ENCODE results near the gene ZSCAN26.

DNA sequence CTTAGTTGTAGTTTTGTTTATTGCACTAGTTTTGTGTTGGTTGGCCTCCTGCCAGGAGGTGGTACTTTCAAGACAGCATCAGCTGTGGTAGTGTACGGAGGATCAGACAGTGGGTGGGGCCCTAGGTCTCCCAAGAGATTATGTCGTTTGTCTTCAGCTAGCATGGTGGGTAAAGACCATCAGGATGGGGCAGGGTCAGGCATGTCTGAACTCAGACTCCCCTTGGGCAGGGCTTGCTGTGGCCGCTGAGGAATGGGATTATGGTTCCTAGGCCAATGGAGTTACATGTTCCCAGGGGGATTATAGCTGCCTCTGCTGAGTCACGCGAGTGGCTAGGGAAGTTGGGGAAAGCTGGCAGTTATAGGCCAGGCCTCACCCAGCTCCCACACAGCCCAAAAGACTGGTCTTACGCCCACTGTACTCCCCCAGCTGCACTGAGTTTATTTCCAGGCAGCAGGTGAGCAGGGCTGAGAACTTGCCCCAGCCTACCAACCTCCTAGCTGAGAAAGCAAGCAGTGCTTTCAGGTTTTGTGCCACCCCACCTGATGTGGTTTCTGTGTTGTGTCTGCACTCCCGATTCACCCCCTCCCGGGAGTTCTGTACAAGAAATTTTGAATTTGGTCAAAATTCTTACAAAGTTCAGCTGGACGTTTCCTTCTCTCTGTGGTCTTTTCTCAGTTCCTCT lies 44.3 kb downstream of the ZSCAN26 start:
- no peak for TF ChIP-seq POLR2A (IDR thresholded peaks at IDR 0.05)
- TF ChIP-seq, protein P1, sequence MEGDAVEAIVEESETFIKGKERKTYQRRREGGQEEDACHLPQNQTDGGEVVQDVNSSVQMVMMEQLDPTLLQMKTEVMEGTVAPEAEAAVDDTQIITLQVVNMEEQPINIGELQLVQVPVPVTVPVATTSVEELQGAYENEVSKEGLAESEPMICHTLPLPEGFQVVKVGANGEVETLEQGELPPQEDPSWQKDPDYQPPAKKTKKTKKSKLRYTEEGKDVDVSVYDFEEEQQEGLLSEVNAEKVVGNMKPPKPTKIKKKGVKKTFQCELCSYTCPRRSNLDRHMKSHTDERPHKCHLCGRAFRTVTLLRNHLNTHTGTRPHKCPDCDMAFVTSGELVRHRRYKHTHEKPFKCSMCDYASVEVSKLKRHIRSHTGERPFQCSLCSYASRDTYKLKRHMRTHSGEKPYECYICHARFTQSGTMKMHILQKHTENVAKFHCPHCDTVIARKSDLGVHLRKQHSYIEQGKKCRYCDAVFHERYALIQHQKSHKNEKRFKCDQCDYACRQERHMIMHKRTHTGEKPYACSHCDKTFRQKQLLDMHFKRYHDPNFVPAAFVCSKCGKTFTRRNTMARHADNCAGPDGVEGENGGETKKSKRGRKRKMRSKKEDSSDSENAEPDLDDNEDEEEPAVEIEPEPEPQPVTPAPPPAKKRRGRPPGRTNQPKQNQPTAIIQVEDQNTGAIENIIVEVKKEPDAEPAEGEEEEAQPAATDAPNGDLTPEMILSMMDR (IDR thresholded peaks at IDR 0.05) = no peak
